ENCODE measurements around the gene FLYWCH1. TPM values are rescaled to one million over a fixed set of nuclear protein-coding genes. Genes with fewer than 3 reads are reported as not detected.
A peak's percentile ranks its signal among the peaks of the same experiment; 100 is the strongest.

The FLYWCH1 gene, protein sequence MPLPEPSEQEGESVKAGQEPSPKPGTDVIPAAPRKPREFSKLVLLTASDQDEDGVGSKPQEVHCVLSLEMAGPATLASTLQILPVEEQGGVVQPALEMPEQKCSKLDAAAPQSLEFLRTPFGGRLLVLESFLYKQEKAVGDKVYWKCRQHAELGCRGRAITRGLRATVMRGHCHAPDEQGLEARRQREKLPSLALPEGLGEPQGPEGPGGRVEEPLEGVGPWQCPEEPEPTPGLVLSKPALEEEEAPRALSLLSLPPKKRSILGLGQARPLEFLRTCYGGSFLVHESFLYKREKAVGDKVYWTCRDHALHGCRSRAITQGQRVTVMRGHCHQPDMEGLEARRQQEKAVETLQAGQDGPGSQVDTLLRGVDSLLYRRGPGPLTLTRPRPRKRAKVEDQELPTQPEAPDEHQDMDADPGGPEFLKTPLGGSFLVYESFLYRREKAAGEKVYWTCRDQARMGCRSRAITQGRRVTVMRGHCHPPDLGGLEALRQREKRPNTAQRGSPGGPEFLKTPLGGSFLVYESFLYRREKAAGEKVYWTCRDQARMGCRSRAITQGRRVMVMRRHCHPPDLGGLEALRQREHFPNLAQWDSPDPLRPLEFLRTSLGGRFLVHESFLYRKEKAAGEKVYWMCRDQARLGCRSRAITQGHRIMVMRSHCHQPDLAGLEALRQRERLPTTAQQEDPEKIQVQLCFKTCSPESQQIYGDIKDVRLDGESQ
- total RNA-seq (10 to 100 TPM; 11.5 to 18.6 (median 14.9) TPM), polyA plus RNA-seq (10 to 100 TPM; 31.5 to 40.4 TPM)

DNA sequence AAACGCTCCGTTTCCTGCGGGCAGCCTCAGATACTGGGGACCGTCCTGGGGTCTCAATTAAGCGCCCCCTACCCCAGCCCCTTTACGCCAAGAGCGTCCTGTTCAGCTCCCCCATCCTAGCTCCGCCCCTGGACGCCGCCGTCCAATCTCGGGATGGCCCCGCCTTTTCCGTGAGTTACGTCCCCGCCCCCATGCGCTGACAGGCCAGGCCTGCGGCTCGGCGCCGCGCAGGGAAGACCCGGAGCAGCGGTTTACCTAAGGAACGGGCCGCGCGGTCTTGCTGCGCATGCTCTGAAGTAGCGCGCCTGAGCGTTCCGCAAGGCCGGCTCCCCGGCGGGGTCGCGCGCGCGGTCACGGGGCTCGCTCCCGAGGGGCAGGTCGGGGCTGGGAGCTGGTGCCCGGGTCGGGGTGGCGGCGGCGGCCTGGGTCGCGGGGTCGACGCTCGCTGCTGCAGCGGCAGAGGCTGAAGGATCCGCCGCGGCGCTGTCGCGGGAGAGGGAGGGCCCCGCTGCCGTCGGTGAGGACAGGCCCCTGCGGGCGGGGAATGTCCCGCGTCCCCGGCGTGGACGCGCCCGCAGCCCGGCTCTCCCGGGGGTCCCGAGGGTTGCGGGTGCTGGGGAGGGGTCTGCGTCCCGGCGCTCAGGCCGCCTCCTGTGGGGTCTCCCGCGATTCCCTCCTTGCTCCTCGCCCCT is at the start of gene FLYWCH1:
FLYWCH1 (plus strand) TSS at position 294 of the 692 bp plus-strand sequence. CDS start 17,755 bp downstream, outside the sequence.
- Histone ChIP-seq H3K4me1 (peaks cover 0 to 10% (median 3%) of the 10 kb centered on the region in 3 donors), H3K27ac (peak within 1 kb of the TSS; percentile 22 to 60 (median 53)), H3K9me3 (no peaks in the 10 kb centered on the region), H3K4me3 (peak within 1 kb of the TSS; percentile 48 to 90 (median 80)), H3K27me3 (no peaks in the 10 kb centered on the region), H3K36me3 (no peaks in the 10 kb centered on the region)
- DNase-seq (peak; percentile 97 to 99 (median 98)), ATAC-seq (peak; percentile 97 to 98 (median 98)), FAIRE-seq (no peak)
- intact Hi-C loops (cut with DNase I) = no loop called here
- WGBS, 2 donors = 1% methylated on average over 65 to 85 of the region's 85 CpGs
- TF ChIP-seq, protein P1, sequence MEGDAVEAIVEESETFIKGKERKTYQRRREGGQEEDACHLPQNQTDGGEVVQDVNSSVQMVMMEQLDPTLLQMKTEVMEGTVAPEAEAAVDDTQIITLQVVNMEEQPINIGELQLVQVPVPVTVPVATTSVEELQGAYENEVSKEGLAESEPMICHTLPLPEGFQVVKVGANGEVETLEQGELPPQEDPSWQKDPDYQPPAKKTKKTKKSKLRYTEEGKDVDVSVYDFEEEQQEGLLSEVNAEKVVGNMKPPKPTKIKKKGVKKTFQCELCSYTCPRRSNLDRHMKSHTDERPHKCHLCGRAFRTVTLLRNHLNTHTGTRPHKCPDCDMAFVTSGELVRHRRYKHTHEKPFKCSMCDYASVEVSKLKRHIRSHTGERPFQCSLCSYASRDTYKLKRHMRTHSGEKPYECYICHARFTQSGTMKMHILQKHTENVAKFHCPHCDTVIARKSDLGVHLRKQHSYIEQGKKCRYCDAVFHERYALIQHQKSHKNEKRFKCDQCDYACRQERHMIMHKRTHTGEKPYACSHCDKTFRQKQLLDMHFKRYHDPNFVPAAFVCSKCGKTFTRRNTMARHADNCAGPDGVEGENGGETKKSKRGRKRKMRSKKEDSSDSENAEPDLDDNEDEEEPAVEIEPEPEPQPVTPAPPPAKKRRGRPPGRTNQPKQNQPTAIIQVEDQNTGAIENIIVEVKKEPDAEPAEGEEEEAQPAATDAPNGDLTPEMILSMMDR (IDR thresholded peaks at IDR 0.05) = no peak

DNA sequence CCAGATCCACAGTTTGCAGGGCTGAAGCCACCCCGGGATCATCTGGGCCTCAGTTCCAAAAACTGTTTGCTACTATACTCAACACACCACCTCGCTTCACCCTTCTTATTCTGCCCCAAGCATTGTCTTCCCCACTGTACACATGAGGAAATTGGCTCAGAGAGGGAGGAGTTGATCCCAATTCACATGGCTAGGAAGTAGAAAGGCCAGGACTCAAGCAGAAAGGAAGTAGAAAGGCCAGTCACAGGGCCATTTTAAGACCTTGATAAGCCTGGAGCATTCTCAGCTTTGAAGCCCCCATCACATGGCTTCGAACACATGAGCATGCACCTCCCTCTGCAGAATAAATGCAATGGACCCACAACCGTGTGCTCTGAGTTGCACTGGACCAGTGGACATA is 46.1 kb upstream of the FLYWCH1 start:
- 61 to 65% methylated on average over 4 of the region's 4 CpGs for WGBS, 2 donors
- TF ChIP-seq, protein P1 (IDR thresholded peaks at IDR 0.05) = no peak
- Histone ChIP-seq H3K9me3 (no peaks in the 10 kb centered on the region), H3K27me3 (peaks cover 0 to 3% (median 0%) of the 10 kb centered on the region in 4 donors), H3K4me1 (no peaks in the 10 kb centered on the region), H3K36me3 (no peaks in the 10 kb centered on the region), H3K4me3 (no peak overlapping the region), H3K27ac (no peak overlapping the region)
- DNase-seq = peak in 1 of 6 donors; percentile 6
- ATAC-seq = no peak
- no peak for FAIRE-seq
- intact Hi-C loops (cut with DNase I) = no loop called here

DNA sequence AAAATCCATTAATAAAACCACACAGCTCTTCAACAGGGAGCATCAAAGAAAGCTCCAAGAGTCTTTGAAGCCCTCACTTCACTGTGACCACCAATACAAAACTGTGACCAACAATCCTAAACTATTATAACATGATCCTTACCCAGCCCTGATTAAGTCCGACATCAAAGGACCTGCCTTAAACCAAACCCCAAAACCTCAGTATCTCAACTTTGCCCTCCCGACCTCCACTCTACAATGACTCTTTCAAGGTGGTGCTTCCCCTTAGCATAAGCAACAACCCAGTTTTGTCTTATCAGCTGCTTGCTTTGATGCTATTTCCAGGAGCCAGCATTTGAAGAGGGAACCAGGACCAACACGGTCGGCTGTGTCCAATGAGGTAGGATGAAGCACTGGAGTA is 45.3 kb upstream of the FLYWCH1 start:
- 55 to 63% methylated on average over 4 of the region's 4 CpGs for WGBS, 2 donors
- intact Hi-C loops (cut with DNase I) = no loop called here
- no peak for FAIRE-seq

DNA sequence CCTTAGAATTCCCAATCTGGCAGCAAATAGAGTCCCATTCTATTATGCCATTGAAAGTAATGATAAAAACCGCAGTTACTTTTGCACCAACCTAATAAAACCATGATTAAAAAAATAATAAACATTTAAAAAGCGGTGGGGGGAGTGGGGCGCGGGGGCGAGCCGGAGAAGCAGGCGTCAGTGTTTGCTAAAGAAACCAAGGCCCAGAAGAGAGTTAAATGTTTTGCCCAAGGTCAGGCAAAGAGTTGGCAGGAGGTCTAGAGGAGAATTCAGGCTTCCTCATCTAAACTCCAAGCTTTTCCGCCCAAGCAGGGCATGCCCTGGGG is 44.1 kb upstream of the FLYWCH1 start:
- H3K4me3 ChIP-seq = peak overlapping the region; percentile 40 to 63 (median 48)
- 10 to 17% methylated on average over 8 of the region's 8 CpGs for WGBS, 2 donors
- ATAC-seq = no peak

More for the DNA sequence above, 45.3 kb upstream of the FLYWCH1 start:
- Histone ChIP-seq H3K36me3 (no peaks in the 10 kb centered on the region), H3K27me3 (peaks cover 0 to 5% (median 0%) of the 10 kb centered on the region in 4 donors), H3K9me3 (no peaks in the 10 kb centered on the region), H3K27ac (no peak overlapping the region), H3K4me1 (no peaks in the 10 kb centered on the region), H3K4me3 (no peak overlapping the region)
- ATAC-seq = no peak
- TF ChIP-seq, protein P1 (IDR thresholded peaks at IDR 0.05) = no peak
- DNase-seq = no peak

More for the DNA sequence above, 44.1 kb upstream of the FLYWCH1 start:
- H3K36me3 ChIP-seq = no peaks in the 10 kb centered on the region
- TF ChIP-seq, protein P1 (IDR thresholded peaks at IDR 0.05) = no peak
- no peak for DNase-seq
- H3K27me3 ChIP-seq = peaks cover 0 to 5% (median 0%) of the 10 kb centered on the region in 4 donors
- no peaks in the 10 kb centered on the region for H3K9me3 ChIP-seq
- no peaks in the 10 kb centered on the region for H3K4me1 ChIP-seq
- FAIRE-seq = no peak
- H3K27ac ChIP-seq = peak overlapping the region; percentile 84 to 92 (median 90)
- intact Hi-C loops (cut with DNase I) = no loop called here
